ENCODE data around the gene ANKH. TPM values are rescaled to one million over a fixed set of nuclear protein-coding genes. Genes with fewer than 3 reads are reported as not detected.
A peak's percentile ranks its signal among the peaks of the same experiment; 100 is the strongest.

The ANKH gene
- polyA plus RNA-seq, 1 donor (not counting 4 experiments of a cell fraction or from before 2014, with no cell fraction given): 13.8 TPM

GRCh38 chr5:14685757-14686156 is 185.8 kb downstream of the ANKH start:
- Histone ChIP-seq H3K9ac (ENCODE audit: control insufficient read depth, extremely low read depth, insufficient read depth, low read length) (no peak overlapping the region), H3K9me1 (ENCODE audit: control insufficient read depth, extremely low read depth, insufficient read depth, low read length) (no peaks in the 10 kb centered on the region), H3K27me3 (ENCODE audit: control insufficient read depth, extremely low read depth, insufficient read depth, low read length) (no peaks in the 10 kb centered on the region), H3K9me3 (ENCODE audit: control insufficient read depth, low read depth, low read length) (peaks cover 2% of the 10 kb centered on the region), H3K4me1 (ENCODE audit: control insufficient read depth, extremely low read depth, insufficient read depth, low read length) (peaks cover 28% of the 10 kb centered on the region), H2AFZ (ENCODE audit: control insufficient read depth, low read length) (no peak overlapping the region), H3K79me2 (ENCODE audit: control insufficient read depth, insufficient read depth, low read length) (no peaks in the 10 kb centered on the region), H3K4me3 (ENCODE audit: control insufficient read depth in 2 of 3, extremely low read depth in 1 of 3, insufficient read depth in 2 of 3, low read depth in 1 of 3, low read length in 3 of 3) (no peak overlapping the region), H3K4me2 (ENCODE audit: control insufficient read depth, extremely low read depth, insufficient read depth, low read depth, low read length) (peak overlapping the region; percentile 28), H4K20me1 (ENCODE audit: control insufficient read depth, extremely low read depth, insufficient read depth, low read length) (no peaks in the 10 kb centered on the region), H3K27ac (ENCODE audit: control insufficient read depth, insufficient read depth, low read length) (peak overlapping the region; percentile 10), H3K36me3 (ENCODE audit: control insufficient read depth in 2 of 2, extremely low read depth in 1 of 2, insufficient read depth in 2 of 2, low read length in 2 of 2) (peaks cover 24 to 29% of the 10 kb centered on the region in 2 experiments)
- dilution Hi-C loops (cut with MboI; ENCODE audit: extremely low pct_ligation_motif_present, low sequenced_read_pairs): no loop called here
- TF ChIP-seq, protein P1, sequence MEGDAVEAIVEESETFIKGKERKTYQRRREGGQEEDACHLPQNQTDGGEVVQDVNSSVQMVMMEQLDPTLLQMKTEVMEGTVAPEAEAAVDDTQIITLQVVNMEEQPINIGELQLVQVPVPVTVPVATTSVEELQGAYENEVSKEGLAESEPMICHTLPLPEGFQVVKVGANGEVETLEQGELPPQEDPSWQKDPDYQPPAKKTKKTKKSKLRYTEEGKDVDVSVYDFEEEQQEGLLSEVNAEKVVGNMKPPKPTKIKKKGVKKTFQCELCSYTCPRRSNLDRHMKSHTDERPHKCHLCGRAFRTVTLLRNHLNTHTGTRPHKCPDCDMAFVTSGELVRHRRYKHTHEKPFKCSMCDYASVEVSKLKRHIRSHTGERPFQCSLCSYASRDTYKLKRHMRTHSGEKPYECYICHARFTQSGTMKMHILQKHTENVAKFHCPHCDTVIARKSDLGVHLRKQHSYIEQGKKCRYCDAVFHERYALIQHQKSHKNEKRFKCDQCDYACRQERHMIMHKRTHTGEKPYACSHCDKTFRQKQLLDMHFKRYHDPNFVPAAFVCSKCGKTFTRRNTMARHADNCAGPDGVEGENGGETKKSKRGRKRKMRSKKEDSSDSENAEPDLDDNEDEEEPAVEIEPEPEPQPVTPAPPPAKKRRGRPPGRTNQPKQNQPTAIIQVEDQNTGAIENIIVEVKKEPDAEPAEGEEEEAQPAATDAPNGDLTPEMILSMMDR (optimal IDR thresholded peaks at IDR 0.05 in 1 of 3, IDR thresholded peaks at IDR 0.05 in 1 of 3, conservative IDR thresholded peaks at IDR 0.05 in 1 of 3; ENCODE audit: extremely low read depth in 1 of 3, insufficient read depth in 2 of 3, low read length in 3 of 3): peak; percentile 51 to 83 (median 57)
- TF ChIP-seq EZH2 (IDR thresholded peaks at IDR 0.05; ENCODE audit: low read length): no peak
- peak; percentile 36 for FAIRE-seq
- DNase-seq (ENCODE audit: low read depth, low spot score): no peak

DNA sequence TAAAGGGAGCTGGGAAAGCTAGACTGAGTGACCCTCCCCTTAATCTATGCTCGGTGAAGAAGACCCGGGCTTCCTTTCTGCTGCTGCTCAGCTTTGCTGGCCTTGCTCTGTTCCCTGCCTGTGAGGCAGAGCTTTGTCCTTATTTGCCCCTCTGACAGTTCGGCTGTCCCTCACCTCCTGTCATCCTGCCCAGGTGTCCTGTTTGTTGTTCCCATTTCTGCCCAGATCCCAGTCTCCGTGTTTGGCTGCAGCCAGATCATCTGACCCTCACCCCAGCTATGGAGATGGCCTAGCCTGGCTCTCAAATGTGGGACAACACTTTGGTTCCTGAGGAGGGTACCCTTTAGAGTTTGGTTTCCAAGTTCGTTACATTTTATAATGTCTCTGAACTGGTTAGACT is 186.8 kb downstream of the ANKH start:
- no peak overlapping the region for H2AFZ ChIP-seq (ENCODE audit: control insufficient read depth, low read length)
- FAIRE-seq (no peak), DNase-seq (ENCODE audit: low read depth, low spot score) (no peak)
- H3K9me3 ChIP-seq (ENCODE audit: control insufficient read depth, low read depth, low read length): no peaks in the 10 kb centered on the region
- H3K79me2 ChIP-seq (ENCODE audit: control insufficient read depth, insufficient read depth, low read length): peaks cover 2% of the 10 kb centered on the region
- no peaks in the 10 kb centered on the region for H3K27me3 ChIP-seq (ENCODE audit: control insufficient read depth, extremely low read depth, insufficient read depth, low read length)
- H4K20me1 ChIP-seq (ENCODE audit: control insufficient read depth, extremely low read depth, insufficient read depth, low read length): no peaks in the 10 kb centered on the region
- TF ChIP-seq EZH2 (IDR thresholded peaks at IDR 0.05; ENCODE audit: low read length): no peak
- TF ChIP-seq, protein P1 (optimal IDR thresholded peaks at IDR 0.05 in 1 of 3, IDR thresholded peaks at IDR 0.05 in 1 of 3, conservative IDR thresholded peaks at IDR 0.05 in 1 of 3; ENCODE audit: extremely low read depth in 1 of 3, insufficient read depth in 2 of 3, low read length in 3 of 3): no peak
- H3K9me1 ChIP-seq (ENCODE audit: control insufficient read depth, extremely low read depth, insufficient read depth, low read length): no peaks in the 10 kb centered on the region
- dilution Hi-C loops (cut with MboI; ENCODE audit: extremely low pct_ligation_motif_present, low sequenced_read_pairs): no loop called here
- H3K4me3 ChIP-seq (ENCODE audit: control insufficient read depth in 2 of 3, extremely low read depth in 1 of 3, insufficient read depth in 2 of 3, low read depth in 1 of 3, low read length in 3 of 3): no peak overlapping the region
- H3K36me3 ChIP-seq (ENCODE audit: control insufficient read depth in 2 of 2, extremely low read depth in 1 of 2, insufficient read depth in 2 of 2, low read length in 2 of 2): peaks cover 16 to 27% of the 10 kb centered on the region in 2 experiments
- H3K4me1 ChIP-seq (ENCODE audit: control insufficient read depth, extremely low read depth, insufficient read depth, low read length): peaks cover 28% of the 10 kb centered on the region
- H3K9ac ChIP-seq (ENCODE audit: control insufficient read depth, extremely low read depth, insufficient read depth, low read length): no peak overlapping the region
- H3K27ac ChIP-seq (ENCODE audit: control insufficient read depth, insufficient read depth, low read length): no peak overlapping the region
- H3K4me2 ChIP-seq (ENCODE audit: control insufficient read depth, extremely low read depth, insufficient read depth, low read depth, low read length): no peak overlapping the region
